SK-N-SH (cell line): Measurements from ENCODE around the gene MTCH1. TPM values are rescaled to one million over a fixed set of nuclear protein-coding genes. Genes with fewer than 3 reads are reported as not detected.

ENCODE experiments used
- CTCF ChIA-PET: fragments of 300-600, 350-600 bp; formaldehyde crosslinking; extraction: SDS; loops from one replicate; lab custom pipeline; 2021; lab: Yijun Ruan, JAX
- POLR2A ChIA-PET: fragments of 350-600 bp; sonication (Branson Sonifier 250); formaldehyde crosslinking; extraction: SDS; loops from one replicate; lab custom pipeline; 2020; ENCODE audit warnings: antibody characterized with exemption, inconsistent platforms; lab: Yijun Ruan, JAX
- DNase-seq: peaks from one replicate; pipeline ENCODE4 v3.0.0; 2012
- H2AFZ ChIP-seq: fragments of 200-600 bp; sonication (generic); 2 replicates; pipeline ENCODE4 v1.8.1; 2016; ENCODE audit warnings: antibody characterized with exemption, mild to moderate bottlenecking, low read depth
- H3F3A ChIP-seq: fragments of 200-600 bp; sonication (generic); replicated peaks from 2 replicates; pipeline ENCODE3; 2016; ENCODE audit warnings: antibody characterized with exemption, mild to moderate bottlenecking; ENCODE audit not compliant: insufficient read depth
- H3K27ac ChIP-seq, 2 experiments: fragments of 200-500 bp in 1 of 2; fragments of 200-600 bp in 1 of 2; sonication (Bioruptor generic) in 1 of 2; sonication (generic), shearing (Covaris generic) in 1 of 2; 2 replicates each; pipeline versions ENCODE4 v1.5.1 to v1.6.1; 2014 to 2016; ENCODE audit warnings: low read depth in 2 of 2, inconsistent platforms in 1 of 2, low read length in 1 of 2, mild to moderate bottlenecking in 1 of 2, mixed read lengths in 1 of 2
- H3K27me3 ChIP-seq: fragments of 200-600 bp; sonication (generic), shearing (Covaris generic); 2 replicates; pipeline ENCODE4 v1.6.1; 2016; ENCODE audit warnings: mixed run types; ENCODE audit not compliant: insufficient read depth
- H3K36me3 ChIP-seq, 2 experiments: fragments of 200-500 bp in 1 of 2; fragments of 200-600 bp in 1 of 2; sonication (Bioruptor generic) in 1 of 2; sonication (generic) in 1 of 2; replicated peaks in 1 of 2; 2 replicates each; pipeline versions ENCODE3 to v1.5.1; 2014 to 2016; ENCODE audit warnings: low read length in 1 of 2, mild to moderate bottlenecking in 1 of 2; ENCODE audit not compliant: insufficient read depth in 2 of 2, control insufficient read depth in 1 of 2
- H3K4me1 ChIP-seq, 2 experiments: fragments of 200-500 bp in 1 of 2; fragments of 200-600 bp in 1 of 2; sonication (Bioruptor generic) in 1 of 2; sonication (generic), shearing (Covaris generic) in 1 of 2; 2 replicates each; pipeline versions ENCODE4 v1.5.1 to v1.6.1; 2014 to 2016; ENCODE audit warnings: low read depth in 1 of 2, low read length in 1 of 2, mixed run types in 1 of 2; ENCODE audit not compliant: insufficient read depth in 2 of 2, control insufficient read depth in 1 of 2
- H3K4me2 ChIP-seq: fragments of 200-600 bp; sonication (generic), shearing (Covaris generic); 2 replicates; pipeline ENCODE4 v1.6.1; 2017; ENCODE audit warnings: mixed run types
- H3K4me3 ChIP-seq, 2 experiments: fragments of 200-500 bp in 1 of 2; fragments of 200-600 bp in 1 of 2; sonication (Bioruptor generic) in 1 of 2; sonication (generic), shearing (Covaris generic) in 1 of 2; 2 replicates each; pipeline versions ENCODE4 v1.5.1 to v1.8.1; 2014 to 2016; ENCODE audit warnings: low read depth in 2 of 2, inconsistent platforms in 1 of 2, low read length in 1 of 2, mild to moderate bottlenecking in 1 of 2, mixed read lengths in 1 of 2, moderate library complexity in 1 of 2
- H3K79me2 ChIP-seq: fragments of 200-600 bp; sonication (generic); 2 replicates; pipeline ENCODE4 v1.8.1; 2017; ENCODE audit warnings: mild to moderate bottlenecking; ENCODE audit not compliant: insufficient read depth
- H3K9ac ChIP-seq: fragments of 200-600 bp; sonication (generic); 2 replicates; pipeline ENCODE4 v1.6.1; 2017; ENCODE audit warnings: mixed run types
- H3K9me2 ChIP-seq: fragments of 200-600 bp; sonication (generic); 2 replicates; pipeline ENCODE4 v1.6.1; 2017; ENCODE audit warnings: mixed run types
- H3K9me3 ChIP-seq: fragments of 200-600 bp; sonication (generic); 2 replicates; pipeline ENCODE4 v1.6.1; 2017; ENCODE audit warnings: mixed run types, mild to moderate bottlenecking, moderate library complexity
- H4K20me1 ChIP-seq: fragments of 200-600 bp; sonication (generic); 2 replicates; pipeline ENCODE4 v1.6.1; 2017; ENCODE audit warnings: mild to moderate bottlenecking, mixed run types; ENCODE audit not compliant: insufficient read depth
- ELF1 ChIP-seq: IDR thresholded peaks from 2 replicates; pipeline ENCODE4 v1.4.0; 2012
- EZH2phosphoT487 ChIP-seq: fragments of 200-600 bp; sonication (generic); IDR thresholded peaks from 2 replicates; pipeline ENCODE4 v1.6.1; 2017; ENCODE audit warnings: low read depth, mixed run types, mild to moderate bottlenecking, antibody characterized with exemption, moderate library complexity, borderline replicate concordance
- FOSL2 ChIP-seq: IDR thresholded peaks from 2 replicates; pipeline ENCODE4 v1.4.0; 2012; ENCODE audit warnings: low read depth, mild to moderate bottlenecking, moderate library complexity, borderline replicate concordance
- FOXJ3 ChIP-seq: sonication (generic); formaldehyde crosslinking; IDR thresholded peaks from 2 replicates; pipeline ENCODE4 v1.5.1; 2020; ENCODE audit warnings: mild to moderate bottlenecking, missing genetic modification reagents
- FOXM1 ChIP-seq: IDR thresholded peaks from 2 replicates; pipeline ENCODE4 v1.4.0; 2012; ENCODE audit warnings: low read depth, mild to moderate bottlenecking
- GABPA ChIP-seq: IDR thresholded peaks from 2 replicates; pipeline ENCODE4 v1.4.0; 2012; ENCODE audit warnings: low read depth, mild to moderate bottlenecking
- MEF2A ChIP-seq: IDR thresholded peaks from 2 replicates; pipeline ENCODE4 v1.4.0; 2012; ENCODE audit warnings: low read depth, borderline replicate concordance
- NFIC ChIP-seq: IDR thresholded peaks from 2 replicates; pipeline ENCODE4 v1.4.0; 2012; ENCODE audit warnings: borderline replicate concordance
- NRF1 ChIP-seq: IDR thresholded peaks from 2 replicates; pipeline ENCODE4 v1.6.1; 2012; ENCODE audit warnings: low read depth, mild to moderate bottlenecking, low read length
- RAD21 ChIP-seq: IDR thresholded peaks from 2 replicates; pipeline ENCODE4 v1.6.1; 2012; ENCODE audit warnings: mild to moderate bottlenecking, low read length
- RCOR1 ChIP-seq: fragments of 150-350 bp; IDR thresholded peaks from 2 replicates; pipeline ENCODE4 v1.6.1; 2017; ENCODE audit warnings: antibody characterized with exemption, low read length
- RFX5 ChIP-seq: IDR thresholded peaks from 2 replicates; pipeline ENCODE4 v1.6.1; 2012; ENCODE audit warnings: mild to moderate bottlenecking, improper control_type of control experiment, low read length
- RXRA ChIP-seq: IDR thresholded peaks from 2 replicates; pipeline ENCODE4 v1.4.0; 2012; ENCODE audit warnings: low read depth, mild to moderate bottlenecking, borderline replicate concordance
- TAF1 ChIP-seq: IDR thresholded peaks from 2 replicates; pipeline ENCODE4 v1.6.1; 2012; ENCODE audit warnings: low read depth, mild to moderate bottlenecking, low read length, moderate library complexity, borderline replicate concordance
- WGBS: methylation state at CpG from one replicate; pipeline ENCODE4 v1.1.6; 2017; ENCODE audit warnings: low lambda C conversion rate; 5-methylcytosine and 5-hydroxymethylcytosine counted together
- polyA plus RNA-seq, 3 experiments: library from polyadenylated mRNA; depleted of rRNA; stranded (reverse); fragments of >200 nt; gene quantifications; 2 replicates each; pipeline ENCODE4 v1.2.3, GENCODE V29; 2012
- TF ChIP-seq, protein P1 (sequence below): IDR thresholded peaks from 2 replicates; pipeline ENCODE4 v1.6.1; 2012; ENCODE audit warnings: mild to moderate bottlenecking, low read depth, low read length, moderate library complexity
- TF ChIP-seq, protein P2 (sequence below): fragments of 200-600 bp; sonication (generic); IDR thresholded peaks from 2 replicates; pipeline ENCODE4 v1.6.1; 2017; ENCODE audit warnings: antibody characterized with exemption, mild to moderate bottlenecking, moderate library complexity
- TF ChIP-seq, protein P3 (sequence below): IDR thresholded peaks from 2 replicates; pipeline ENCODE4; 2012
- TF ChIP-seq, protein P4 (sequence below): IDR thresholded peaks from 2 replicates; pipeline ENCODE4 v1.4.0; 2012; ENCODE audit warnings: low read depth
- TF ChIP-seq, protein P5 (sequence below): fragments of 150-350 bp; IDR thresholded peaks from 2 replicates; pipeline ENCODE4 v1.6.1; 2016; ENCODE audit warnings: mild to moderate bottlenecking, low read depth, low read length

MTCH1 gene
- polyA plus RNA-seq, 1 of the 3 experiments (the other 2 are of a cell fraction): 151 TPM

DNA sequence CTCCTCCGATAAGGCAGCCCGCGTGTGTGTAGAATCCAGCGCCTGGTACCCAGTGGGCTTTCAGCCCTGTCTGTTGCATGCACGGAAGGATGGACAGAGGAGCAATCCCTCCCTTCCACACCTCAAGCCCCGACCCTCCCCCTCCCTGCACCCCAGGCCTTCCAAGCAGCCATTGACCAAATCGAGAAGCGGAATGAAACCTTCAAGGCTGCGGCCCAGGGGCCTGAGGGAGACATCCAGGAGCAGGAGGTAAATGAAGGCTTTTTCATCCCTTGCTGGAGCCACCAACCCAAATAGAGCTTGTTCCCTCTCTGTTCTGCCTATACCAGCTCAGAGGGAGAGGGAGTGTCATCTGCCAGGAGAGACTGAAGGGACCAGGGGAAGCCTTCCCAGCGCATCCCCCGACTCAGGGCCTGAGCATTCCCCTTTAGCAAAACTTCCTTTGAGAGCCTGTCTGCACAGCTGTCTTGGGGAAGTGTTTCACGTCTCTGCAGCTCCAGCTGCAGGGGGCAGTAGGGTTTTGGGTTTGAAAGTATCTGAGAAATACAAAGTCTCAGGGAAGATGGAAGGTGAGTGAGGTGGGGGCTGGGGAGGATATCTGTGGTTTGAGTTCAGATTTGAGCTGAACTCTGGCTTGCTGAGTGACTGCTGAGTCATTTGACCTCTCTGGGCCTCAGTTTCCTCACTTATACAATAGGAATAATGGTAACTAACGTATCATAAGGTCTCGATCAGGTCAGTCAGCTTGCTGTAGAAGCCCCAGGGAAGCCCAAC is 35.5 kb upstream of the MTCH1 start (continued):
- TF ChIP-seq, protein P1, sequence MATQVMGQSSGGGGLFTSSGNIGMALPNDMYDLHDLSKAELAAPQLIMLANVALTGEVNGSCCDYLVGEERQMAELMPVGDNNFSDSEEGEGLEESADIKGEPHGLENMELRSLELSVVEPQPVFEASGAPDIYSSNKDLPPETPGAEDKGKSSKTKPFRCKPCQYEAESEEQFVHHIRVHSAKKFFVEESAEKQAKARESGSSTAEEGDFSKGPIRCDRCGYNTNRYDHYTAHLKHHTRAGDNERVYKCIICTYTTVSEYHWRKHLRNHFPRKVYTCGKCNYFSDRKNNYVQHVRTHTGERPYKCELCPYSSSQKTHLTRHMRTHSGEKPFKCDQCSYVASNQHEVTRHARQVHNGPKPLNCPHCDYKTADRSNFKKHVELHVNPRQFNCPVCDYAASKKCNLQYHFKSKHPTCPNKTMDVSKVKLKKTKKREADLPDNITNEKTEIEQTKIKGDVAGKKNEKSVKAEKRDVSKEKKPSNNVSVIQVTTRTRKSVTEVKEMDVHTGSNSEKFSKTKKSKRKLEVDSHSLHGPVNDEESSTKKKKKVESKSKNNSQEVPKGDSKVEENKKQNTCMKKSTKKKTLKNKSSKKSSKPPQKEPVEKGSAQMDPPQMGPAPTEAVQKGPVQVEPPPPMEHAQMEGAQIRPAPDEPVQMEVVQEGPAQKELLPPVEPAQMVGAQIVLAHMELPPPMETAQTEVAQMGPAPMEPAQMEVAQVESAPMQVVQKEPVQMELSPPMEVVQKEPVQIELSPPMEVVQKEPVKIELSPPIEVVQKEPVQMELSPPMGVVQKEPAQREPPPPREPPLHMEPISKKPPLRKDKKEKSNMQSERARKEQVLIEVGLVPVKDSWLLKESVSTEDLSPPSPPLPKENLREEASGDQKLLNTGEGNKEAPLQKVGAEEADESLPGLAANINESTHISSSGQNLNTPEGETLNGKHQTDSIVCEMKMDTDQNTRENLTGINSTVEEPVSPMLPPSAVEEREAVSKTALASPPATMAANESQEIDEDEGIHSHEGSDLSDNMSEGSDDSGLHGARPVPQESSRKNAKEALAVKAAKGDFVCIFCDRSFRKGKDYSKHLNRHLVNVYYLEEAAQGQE: no peak
- TF ChIP-seq, protein P2, sequence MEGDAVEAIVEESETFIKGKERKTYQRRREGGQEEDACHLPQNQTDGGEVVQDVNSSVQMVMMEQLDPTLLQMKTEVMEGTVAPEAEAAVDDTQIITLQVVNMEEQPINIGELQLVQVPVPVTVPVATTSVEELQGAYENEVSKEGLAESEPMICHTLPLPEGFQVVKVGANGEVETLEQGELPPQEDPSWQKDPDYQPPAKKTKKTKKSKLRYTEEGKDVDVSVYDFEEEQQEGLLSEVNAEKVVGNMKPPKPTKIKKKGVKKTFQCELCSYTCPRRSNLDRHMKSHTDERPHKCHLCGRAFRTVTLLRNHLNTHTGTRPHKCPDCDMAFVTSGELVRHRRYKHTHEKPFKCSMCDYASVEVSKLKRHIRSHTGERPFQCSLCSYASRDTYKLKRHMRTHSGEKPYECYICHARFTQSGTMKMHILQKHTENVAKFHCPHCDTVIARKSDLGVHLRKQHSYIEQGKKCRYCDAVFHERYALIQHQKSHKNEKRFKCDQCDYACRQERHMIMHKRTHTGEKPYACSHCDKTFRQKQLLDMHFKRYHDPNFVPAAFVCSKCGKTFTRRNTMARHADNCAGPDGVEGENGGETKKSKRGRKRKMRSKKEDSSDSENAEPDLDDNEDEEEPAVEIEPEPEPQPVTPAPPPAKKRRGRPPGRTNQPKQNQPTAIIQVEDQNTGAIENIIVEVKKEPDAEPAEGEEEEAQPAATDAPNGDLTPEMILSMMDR: peak; percentile 54
- TF ChIP-seq FOXJ3 (CRISPR knock-in tag): no peak
- TF ChIP-seq RXRA: no peak
- TF ChIP-seq, protein P3, sequence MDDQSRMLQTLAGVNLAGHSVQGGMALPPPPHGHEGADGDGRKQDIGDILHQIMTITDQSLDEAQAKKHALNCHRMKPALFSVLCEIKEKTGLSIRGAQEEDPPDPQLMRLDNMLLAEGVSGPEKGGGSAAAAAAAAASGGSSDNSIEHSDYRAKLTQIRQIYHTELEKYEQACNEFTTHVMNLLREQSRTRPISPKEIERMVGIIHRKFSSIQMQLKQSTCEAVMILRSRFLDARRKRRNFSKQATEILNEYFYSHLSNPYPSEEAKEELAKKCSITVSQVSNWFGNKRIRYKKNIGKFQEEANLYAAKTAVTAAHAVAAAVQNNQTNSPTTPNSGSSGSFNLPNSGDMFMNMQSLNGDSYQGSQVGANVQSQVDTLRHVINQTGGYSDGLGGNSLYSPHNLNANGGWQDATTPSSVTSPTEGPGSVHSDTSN: no peak
- TF ChIP-seq MEF2A: no peak
- TF ChIP-seq RFX5: no peak
- no peak for TF ChIP-seq FOXM1

DNA sequence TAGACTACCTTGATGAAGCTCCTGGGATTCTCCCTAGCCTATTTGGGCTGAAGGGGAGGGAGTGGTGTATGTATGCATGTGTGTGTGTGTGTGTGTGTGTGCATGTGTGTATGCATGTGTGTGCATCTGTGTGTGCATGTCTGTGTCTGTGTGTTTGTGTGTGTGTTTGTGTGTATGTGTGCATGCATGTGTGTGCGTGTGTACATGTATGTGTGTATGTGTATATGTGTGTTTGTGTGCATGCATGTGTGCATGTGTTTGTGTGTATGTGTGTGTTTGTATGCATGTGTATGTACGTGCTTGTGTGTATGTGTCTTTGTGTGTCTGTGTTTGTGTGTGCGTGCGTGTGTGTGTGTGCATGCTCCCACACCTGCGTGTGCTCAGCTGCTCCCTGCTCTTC is 34.8 kb upstream of the MTCH1 start:
- Histone ChIP-seq H3K4me2 (no peak overlapping the region), H3K4me3 (no peak overlapping the region), H3F3A (no peaks in the 10 kb centered on the region), H2AFZ (no peak overlapping the region), H3K9me3 (no peaks in the 10 kb centered on the region), H3K9me2 (no peaks in the 10 kb centered on the region), H3K79me2 (no peaks in the 10 kb centered on the region), H3K27me3 (no peaks in the 10 kb centered on the region), H3K36me3 (no peaks in the 10 kb centered on the region), H3K27ac (no peak overlapping the region), H3K4me1 (peaks cover 5 to 19% of the 10 kb centered on the region in 2 experiments; a peak in 2 of 4 replicates), H3K9ac (no peak overlapping the region), H4K20me1 (no peaks in the 10 kb centered on the region)
- 91% methylated on average over 4 of the region's 5 CpGs for WGBS
- CTCF ChIA-PET: interaction anchor here (1.0 to 26.3 kb wide), 13 partner anchors 14 to 189 kb away, joined by 3 to 678 read pairs (median 17); partner anchors contain the start of genes C6orf89 and PIM1
- no peak for DNase-seq
- POLR2A ChIA-PET: interaction anchor here (0.7 to 1.4 kb wide), 2 partner anchors 146 to 190 kb away, joined by 3 to 4 read pairs; no protein-coding TSS in a partner anchor
- TF ChIP-seq TAF1 (no peak), NFIC (no peak), ELF1 (no peak), EZH2phosphoT487 (no peak), NRF1 (no peak), RCOR1 (no peak), RAD21 (no peak), GABPA (no peak), FOSL2 (no peak)
- TF ChIP-seq, protein P1: no peak
- TF ChIP-seq, protein P4, sequence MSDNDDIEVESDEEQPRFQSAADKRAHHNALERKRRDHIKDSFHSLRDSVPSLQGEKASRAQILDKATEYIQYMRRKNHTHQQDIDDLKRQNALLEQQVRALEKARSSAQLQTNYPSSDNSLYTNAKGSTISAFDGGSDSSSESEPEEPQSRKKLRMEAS: no peak
- TF ChIP-seq, protein P5, sequence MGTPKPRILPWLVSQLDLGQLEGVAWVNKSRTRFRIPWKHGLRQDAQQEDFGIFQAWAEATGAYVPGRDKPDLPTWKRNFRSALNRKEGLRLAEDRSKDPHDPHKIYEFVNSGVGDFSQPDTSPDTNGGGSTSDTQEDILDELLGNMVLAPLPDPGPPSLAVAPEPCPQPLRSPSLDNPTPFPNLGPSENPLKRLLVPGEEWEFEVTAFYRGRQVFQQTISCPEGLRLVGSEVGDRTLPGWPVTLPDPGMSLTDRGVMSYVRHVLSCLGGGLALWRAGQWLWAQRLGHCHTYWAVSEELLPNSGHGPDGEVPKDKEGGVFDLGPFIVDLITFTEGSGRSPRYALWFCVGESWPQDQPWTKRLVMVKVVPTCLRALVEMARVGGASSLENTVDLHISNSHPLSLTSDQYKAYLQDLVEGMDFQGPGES: no peak
